NCI-H2196 (cell line): ENCODE data around the gene PTGES3.
"Not testable (repeated sequence)": the region's sequence is repeated elsewhere in the genome, so short reads cannot be mapped to it uniquely, and the experiment has no call there.

Source experiments
- DNase-seq: peaks from one replicate; lab custom pipeline; 2025; ENCODE audit not compliant: unreplicated experiment; lab: John Stamatoyannopoulos, UW

PTGES3 gene, protein sequence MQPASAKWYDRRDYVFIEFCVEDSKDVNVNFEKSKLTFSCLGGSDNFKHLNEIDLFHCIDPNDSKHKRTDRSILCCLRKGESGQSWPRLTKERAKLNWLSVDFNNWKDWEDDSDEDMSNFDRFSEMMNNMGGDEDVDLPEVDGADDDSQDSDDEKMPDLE

DNA sequence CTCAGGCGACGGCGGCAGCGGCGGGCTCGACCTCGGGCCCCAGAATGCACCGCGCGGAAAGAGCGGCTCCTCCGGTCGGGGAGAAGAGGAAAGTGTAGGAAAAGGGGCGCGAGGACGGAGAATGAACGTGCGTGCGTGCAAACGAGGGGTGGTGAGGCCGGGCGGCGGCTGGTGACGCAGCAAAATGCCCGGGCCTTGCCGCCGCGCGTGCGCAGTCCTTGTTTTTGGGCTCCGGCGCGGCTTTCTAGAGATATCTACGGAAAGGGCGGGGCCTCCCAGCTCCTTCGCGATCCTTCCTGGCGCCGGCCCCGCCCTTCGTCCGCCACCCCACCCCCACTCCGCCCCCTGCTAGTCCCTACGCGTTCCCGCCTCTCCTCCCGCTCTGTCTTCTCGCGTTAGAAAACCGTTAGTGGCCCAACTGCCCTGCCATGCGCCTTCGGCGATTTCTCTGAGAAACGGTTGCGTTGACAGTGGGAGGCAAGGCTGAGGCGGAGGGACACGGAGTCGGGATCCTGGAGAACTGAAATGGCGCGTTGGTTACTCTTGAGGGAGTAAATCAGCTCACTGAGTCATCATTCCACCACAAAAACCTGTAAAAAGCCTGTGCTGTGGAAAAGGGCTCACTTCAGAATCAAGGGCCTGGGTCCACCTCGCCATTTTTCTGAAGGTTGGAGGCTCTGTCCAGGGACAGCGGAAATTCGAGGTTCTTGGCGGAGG is at the start of gene PTGES3:
TSS of gene PTGES3 (minus strand) at position 156 of the 717 bp plus-strand sequence. CDS start 285 bp downstream, outside the sequence.
- peak; percentile 98 for DNase-seq

DNA sequence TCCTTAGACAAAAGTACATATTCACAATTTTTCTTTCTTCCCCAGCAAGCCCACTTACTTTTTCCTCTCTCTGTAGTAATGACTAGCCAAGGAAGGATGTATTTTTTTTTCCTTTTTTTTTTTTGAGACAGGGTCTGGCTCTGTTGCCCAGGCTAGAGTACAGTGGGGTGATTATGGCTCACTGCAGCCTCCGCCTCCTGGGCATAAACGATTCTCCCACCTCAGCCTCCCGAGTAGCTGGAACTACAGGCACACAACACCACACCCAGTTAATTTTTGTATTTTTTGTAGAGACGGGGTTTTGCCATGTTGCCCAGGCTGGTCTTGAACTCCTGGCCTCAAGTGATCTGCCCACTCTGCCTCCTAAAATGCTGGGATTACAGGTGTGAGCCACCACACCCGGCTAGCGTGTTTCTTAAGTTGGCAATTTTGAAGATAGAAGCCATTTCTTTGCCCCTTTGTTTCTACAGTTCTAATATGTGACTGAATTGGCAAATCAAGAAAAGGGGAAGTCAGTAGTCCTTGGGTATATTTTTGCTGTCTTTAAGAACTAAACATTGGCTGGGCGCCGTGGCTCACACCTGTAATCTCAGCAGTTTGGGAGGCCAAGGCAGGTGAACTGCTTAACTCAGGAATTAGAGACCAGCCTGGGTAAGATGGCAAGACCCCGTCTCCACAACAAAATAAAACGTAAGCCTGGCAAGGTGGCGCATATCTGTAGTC is 40.2 kb upstream of the PTGES3 start:
- no peak for DNase-seq

DNA sequence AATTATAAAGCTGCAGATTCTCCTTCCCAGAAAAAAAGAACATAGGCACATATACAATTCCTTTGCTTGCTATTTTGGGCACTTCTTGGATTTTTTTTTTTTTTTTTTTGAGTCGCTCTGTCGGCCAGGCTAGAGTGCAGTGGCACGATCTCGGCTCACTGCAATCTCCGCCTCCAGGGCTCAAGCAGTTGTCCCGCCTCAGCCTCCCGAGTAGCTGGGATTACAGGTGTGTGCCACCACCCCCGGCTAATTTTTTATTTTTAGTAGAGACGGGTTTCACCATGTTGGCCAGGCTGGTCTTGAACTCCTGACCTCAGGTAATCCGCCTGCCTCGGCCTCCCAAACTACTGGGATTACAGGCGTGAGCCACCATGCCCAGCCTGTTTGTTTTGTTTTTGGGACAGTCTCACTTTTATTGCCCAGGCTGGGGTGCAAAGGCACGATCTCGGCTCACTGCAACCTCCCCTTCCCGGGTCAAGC is 38.2 kb upstream of the PTGES3 start:
- DNase-seq: not testable (repeated sequence)

DNA sequence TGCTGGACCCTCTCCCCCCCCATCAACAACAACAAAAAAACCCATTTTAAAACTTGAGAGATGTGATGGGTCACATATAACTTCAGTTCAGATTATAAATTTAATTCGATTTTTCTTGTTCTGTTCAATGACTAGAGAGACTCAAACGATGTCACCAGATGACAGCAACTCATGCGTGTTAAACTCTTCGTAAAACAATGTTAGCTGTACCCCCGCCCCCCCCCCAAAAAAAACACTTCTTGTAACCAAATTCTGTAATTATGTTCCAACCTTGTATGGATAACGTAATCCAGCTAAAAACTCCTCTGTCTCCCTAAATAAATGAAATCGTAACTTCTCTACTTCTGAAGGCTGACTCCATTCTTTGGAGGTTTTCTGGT is 37.6 kb upstream of the PTGES3 start:
- DNase-seq: no peak

DNA sequence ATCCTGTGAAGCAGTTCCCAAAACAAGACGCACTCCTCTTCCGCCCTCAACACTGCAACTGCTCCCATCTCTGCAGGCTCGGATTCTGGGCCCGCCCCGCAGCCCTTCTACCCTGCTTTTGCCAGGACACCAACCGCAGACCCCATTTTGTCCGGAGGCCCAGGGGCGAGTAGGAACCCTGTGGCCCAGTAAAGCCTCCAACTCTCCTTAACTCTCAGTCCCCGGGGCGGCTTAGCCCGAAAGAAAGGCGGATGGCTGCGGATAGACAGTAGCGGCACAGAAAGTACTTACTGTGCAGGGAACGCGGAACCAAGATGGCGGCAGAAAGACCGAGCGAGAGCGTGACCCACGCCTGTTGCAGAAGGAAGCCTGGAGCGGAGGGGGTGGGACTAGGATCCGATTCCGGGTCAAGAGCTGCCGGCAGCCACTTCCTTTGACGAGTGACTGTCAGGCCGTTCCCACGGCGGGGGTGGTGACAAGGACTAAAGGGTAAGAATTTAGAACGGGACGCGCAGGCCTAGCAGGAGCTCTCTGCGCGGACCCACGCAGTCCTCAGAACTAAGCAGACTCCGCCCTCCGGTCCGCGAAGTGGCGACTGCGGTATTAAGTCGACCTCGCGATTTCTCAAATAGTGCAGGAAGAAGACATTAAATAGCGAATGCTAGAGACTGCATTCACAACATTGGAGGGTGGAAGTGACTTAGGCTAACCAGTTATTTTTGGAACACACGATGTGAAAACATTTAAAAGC is 37.1 kb upstream of the PTGES3 start, which contains the start of gene NACA:
TSS of gene NACA (minus strand) at position 328 of the 751 bp plus-strand sequence. CDS start 778 bp downstream, outside the sequence.
- DNase-seq: peak; percentile 94

DNA sequence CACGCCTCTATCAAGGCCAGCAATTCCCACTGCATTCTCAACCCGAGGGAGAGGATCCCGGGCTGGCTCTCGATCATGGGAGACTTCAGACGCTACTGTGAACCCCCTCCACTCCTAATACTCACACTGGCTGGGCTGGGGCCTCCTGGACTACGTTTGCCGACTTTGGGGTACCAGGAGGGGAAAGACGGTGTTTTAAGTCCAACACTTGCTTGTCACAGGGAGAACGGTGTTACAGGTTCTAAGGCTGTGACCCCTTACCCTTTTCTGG is 36.6 kb upstream of the PTGES3 start:
- DNase-seq: no peak

DNA sequence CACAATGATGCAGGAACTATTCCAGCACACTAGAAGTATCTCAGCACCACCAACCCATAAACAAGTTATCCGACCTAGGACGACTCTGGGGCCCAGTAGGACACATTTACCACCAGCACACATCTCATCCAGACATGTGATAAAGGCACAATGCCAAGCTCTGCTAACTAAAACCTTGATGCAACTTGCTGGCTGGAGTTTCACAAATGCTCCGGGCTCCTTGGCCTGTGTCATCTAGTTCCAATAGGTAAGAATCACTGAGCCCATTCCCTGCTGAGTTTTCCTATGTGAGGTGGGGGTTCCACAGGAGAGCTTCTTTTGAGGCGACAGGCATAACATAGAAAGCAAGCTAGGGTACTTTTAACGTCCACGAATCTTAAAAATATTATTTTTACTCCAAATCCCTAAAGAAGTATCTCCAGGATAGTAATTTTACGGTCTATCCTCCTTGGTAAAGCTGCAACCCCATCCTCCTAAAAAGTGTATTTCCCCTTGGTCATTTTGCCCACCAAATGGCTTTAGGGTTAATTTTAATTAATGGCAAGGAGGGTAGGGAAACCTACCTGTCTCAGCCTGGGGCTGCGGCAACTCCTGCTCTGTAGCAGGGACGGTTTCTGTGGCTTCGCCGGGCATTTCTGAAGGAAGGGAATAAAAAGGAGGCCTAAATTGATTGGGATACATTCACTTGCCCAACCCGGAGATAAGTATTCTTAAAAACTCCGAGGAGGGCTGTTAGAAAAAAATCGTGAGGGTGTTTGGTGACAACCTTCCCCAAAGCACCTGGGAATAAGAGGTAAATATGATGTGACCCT is 36.0 kb upstream of the PTGES3 start:
- DNase-seq: no peak

DNA sequence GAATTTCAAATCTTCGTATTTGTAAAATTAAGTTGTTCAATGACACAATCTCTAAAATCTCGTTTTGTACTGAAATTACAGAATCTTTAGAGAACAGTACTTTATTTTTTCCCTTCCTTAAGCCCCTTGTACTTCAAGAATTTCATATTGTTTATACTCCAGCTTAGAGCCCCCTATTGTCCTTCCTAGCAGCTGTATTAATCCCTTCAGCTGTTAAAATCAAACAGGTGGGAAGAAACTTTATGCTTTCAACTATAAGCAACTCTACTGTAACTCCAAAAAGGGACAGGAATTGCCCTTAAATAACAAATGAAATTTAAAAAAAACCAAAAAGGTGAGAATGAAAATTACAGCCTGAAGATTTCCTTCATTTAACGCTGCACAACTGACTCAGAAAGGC is 35.3 kb upstream of the PTGES3 start:
- DNase-seq: no peak

DNA sequence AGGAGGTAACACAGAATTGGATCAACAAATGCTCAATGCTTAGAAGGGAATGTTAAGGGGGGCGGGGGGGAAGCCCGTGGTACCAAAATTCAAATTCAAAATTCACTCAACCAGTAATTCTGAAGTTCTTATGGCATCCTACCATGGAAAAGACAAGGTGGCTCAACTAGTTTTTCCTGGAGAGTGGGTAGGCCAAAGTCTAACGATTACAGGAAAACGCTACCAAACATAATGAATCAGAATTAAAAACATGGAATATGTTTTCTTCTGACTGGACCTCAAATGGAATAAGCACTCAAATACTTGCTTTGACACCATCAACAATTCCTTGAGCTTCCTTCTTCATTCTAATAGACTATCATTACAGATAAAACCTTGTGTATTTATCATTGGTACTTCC is 34.7 kb upstream of the PTGES3 start:
- DNase-seq: no peak

DNA sequence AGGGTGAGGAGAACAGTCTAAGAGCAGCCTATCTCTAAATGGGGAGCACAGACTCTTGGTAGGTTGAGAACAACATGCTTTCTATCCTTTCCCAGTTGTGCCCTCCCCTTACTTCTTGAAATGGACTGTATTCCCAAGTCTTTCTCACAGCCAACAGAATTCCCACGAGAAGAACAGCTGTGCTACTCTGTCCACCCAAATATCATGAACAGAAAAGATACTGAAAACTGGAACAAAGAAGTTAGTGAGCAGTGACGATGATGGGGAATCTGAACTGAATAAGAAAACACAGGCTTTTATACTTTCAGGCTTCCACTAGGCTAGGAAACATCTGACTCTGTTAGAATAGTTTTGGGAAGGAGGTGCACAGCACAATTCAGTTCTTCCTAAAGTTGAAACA is 33.6 kb upstream of the PTGES3 start:
- no peak for DNase-seq

DNA sequence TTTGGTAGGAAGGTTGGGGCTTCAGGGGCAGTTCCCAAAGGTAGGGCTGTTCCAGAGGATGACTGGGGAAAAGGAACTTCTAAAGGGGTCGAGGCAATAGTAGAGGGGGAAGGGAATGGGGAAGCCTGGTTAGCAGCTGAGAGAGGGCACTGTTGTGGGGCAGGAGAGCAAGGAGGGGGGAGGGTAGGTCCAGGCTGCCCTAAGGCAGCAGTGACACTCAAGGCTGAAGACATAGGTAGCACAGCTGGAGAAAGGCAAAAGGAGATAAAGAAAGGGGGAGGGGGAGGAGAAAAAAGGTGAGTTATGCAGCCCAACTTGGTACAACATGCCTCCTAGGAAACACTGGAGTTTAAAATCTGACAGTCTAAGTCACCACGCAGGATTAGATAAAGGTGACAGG is 33.1 kb upstream of the PTGES3 start:
- DNase-seq: no peak

DNA sequence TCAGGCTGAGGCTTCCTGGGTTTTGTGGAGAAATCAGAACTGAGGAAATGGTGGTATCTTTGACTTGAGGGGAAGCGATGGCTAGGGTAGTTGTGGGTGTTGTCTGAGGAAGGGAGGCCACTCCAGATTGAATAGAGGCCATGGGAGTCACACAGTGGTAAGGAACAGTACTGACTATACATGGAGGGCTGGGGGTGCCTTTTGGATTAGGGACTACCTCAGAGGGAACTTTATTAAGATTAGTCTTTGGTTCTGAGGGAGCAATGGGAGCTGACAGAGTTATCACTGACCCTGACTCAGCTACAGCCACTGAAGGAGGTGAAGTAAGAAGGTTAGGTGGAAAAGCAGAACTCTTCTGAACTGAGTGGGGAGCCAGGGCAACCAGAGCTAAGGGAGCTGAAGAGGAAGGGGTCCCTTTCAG is 32.7 kb upstream of the PTGES3 start:
- DNase-seq: no peak

DNA sequence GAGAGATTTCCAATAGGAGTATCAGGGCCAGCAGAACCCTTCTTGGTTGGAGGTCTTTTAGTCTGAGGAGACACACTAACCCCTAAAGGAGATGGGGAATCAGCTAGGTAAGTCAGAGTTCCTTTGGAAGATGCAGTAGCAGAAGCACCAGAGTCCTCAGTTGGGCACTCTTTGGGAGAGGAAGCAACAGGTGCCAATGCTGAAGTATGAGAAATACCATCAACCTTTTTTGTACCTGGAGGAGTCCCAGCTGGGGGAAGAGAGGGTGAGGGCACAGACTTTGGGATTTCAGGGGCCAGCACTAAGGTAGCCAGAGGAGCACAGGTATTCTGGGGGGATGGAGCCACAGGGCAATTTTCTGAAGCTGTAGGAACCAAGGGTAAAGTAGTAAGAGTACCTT is 31.0 kb upstream of the PTGES3 start:
- DNase-seq: no peak

DNA sequence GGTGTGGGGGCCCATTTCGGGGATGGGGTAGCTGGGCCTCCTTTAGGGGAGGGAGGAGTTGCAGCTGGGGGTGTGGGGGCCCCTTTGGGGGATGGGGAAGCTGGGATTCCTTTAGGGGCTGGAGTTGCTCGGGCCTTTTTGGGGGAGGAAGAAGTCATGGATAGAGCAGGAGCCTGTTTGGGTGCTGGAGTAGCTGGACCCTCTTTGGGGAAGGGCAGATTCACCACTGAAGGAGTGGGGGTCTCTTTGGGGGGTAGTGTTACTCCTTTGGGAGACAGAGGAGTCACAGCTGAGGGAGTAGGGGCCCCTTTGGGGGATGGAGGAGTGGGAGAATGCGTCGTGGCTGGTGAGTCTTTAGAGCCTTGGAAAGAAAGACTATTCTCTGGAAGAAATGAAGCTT is 30.6 kb upstream of the PTGES3 start:
- no peak for DNase-seq

DNA sequence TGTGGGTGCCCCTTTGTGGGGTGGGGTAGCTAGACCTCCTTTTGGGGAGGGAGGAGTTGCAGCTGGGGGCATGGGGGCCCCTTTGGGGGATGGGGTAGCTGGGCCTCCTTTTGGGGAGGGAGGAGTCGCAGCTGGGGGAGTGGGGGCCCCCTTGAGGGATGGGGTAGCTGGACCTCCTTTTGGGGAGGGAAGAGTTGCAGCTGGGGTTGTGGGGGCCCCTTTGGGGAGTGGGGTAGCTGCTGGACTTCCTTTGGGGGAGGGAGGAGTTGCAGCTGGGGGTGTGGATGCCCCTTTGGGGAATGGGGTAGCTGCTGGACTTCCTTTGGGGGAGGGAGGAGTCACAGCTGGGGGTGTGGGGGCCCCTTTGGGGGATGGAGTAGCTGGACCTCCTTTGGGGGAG is 30.1 kb upstream of the PTGES3 start:
- DNase-seq: no peak

DNA sequence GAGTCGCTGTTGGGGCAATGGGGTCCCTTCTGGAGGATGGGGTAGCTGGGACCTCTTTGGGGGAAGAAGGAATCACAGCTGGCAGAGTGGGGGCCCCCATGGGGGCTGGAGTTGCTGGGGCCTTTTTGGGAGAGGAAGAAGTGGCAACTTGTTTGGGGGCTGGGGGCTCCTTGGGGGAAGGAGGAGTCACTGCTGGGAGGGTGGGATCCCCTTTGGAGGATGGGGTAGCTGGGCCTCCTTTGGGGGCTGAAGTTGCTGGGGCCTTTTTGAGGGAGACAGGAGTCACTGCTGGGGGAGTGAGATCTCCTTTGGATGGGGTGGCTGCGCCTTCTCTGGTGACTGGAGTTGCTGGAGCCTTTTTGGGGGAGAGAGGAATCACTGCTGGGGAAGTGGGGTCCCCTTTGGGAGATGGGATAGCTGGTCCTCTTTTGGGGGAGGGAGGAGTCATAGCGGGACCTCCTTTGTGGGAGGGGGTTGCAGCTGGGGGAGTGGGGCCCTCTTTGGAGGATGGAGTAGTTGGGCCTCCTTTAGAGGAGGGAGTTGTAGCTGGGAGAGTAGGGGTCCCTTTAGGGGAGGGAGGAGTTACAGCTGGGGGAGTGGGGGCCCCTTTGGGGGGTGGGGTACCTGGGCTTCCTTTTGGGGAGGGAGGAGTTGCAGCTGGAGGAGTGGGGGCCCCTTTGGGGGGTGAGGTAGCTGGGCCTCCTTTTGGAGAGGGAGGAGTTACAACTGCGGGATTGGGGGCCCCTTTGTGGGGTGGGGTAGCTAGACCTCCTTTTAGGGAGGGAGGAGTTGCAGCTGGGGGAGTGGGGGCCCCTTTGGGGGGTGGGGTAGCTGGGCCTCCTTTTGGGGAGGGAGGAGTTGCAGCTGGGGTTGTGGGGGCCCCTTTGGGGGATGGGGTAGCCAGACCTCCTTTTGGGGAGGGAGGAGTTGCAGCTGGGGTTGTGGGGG is 29.1 kb upstream of the PTGES3 start:
- no peak for DNase-seq

DNA sequence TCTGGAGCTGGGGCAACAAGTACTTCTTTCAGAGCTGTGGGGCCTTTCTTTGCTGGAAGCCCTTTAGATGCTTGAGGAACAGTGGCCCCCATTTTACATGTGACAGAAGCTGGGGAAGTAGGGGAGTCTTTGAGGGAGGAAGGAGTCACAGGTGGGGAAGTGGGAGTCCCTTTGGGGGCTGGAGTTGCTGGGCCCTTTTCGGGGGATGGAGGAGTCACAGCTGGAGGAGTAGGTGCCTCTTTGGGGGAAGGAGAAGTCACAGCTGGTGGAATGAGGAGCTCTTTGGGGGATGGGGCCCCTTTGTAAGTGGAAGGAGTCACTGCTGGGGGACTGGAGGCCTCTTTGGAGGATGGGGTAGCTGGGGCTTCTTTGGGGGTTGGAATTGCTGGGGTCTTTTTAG is 28.4 kb upstream of the PTGES3 start:
- DNase-seq: no peak

DNA sequence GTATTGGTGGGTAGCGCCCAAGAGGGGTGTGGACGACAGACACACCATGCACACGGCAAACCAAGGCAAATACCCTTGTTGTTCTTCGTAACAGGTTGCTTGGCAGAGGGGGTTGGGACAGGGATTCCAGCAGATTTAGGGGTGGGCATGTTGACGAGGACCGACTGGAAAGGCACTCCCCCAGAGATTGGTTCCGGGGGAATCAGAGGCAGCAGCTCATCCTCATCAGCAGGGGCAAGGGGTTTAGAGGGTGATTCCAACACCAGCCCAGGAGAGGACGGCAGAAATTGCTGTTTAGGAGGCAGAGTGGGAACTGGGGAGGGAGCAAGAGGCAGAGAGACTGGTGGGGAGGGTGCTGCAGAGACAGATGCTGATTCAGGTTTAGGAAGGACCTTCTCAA is 27.7 kb upstream of the PTGES3 start:
- DNase-seq: no peak

DNA sequence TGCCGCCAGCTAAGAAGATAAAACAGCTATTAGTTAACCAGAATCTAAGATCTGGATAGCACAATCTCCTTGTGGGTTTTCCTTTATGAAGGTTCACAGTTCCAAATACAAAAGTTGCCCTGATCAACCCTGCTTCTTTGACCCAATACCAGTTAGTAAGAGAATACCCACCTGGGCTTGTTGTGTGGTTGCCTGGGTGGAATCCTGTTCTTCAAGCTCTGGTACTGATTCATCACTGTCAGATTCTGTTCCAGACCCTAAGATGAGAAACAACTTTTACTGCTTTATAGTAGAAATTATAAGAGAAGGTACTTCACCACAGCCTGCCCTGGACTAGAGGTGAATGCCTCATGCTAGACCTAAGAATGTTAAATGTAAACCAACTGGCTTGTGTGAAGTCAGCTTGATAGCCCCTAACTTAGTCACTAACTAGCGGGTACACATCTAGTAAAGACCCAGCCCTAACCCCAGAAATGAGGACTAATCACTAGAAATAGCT is 26.4 kb upstream of the PTGES3 start:
- no peak for DNase-seq
